Omental fat pad (tissue), 4 donors: ENCODE data around the gene SRL. TPM values are rescaled to one million over a fixed set of nuclear protein-coding genes. Genes with fewer than 3 reads are reported as not detected.
A peak's percentile ranks its signal among the peaks of the same experiment; 100 is the strongest.

Source experiments
- ATAC-seq: fragments of 150-250 bp; one replicate; pipeline ENCODE4 v1.9.1; 2016; ENCODE audit warnings: mild to moderate bottlenecking, moderate library complexity; ENCODE audit not compliant: low FRiP score
- DNase-seq: peaks from one replicate; pipeline ENCODE4 v3.0.0-alpha.2; 2019; ENCODE audit warnings: low spot score
- total RNA-seq, 4 donors: library from RNA; depleted of rRNA; stranded (reverse); fragments of >200 nt; gene quantifications; one replicate each; pipeline ENCODE4 v1.1.0, GENCODE V29; 2016
- TF ChIP-seq, protein P1 (sequence below), 3 donors: fragments of 450-650 bp; IDR thresholded peaks; one replicate each; pipeline ENCODE4 v1.5.1; 2016 to 2017; ENCODE audit warnings: antibody characterized with exemption in 3 of 3, mild to moderate bottlenecking in 3 of 3, moderate library complexity in 2 of 3

The SRL gene
- total RNA-seq, 4 donors from 2014 or later, result 0.84 to 4.4 (median 1.9) TPM

GRCh38 chr16:4246777-4247459 lies 5.0 kb upstream of the SRL start:
- TF ChIP-seq, protein P1, sequence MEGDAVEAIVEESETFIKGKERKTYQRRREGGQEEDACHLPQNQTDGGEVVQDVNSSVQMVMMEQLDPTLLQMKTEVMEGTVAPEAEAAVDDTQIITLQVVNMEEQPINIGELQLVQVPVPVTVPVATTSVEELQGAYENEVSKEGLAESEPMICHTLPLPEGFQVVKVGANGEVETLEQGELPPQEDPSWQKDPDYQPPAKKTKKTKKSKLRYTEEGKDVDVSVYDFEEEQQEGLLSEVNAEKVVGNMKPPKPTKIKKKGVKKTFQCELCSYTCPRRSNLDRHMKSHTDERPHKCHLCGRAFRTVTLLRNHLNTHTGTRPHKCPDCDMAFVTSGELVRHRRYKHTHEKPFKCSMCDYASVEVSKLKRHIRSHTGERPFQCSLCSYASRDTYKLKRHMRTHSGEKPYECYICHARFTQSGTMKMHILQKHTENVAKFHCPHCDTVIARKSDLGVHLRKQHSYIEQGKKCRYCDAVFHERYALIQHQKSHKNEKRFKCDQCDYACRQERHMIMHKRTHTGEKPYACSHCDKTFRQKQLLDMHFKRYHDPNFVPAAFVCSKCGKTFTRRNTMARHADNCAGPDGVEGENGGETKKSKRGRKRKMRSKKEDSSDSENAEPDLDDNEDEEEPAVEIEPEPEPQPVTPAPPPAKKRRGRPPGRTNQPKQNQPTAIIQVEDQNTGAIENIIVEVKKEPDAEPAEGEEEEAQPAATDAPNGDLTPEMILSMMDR (IDR thresholded peaks at IDR 0.05), result no peak
- no peak for DNase-seq
- ATAC-seq, result no peak

DNA sequence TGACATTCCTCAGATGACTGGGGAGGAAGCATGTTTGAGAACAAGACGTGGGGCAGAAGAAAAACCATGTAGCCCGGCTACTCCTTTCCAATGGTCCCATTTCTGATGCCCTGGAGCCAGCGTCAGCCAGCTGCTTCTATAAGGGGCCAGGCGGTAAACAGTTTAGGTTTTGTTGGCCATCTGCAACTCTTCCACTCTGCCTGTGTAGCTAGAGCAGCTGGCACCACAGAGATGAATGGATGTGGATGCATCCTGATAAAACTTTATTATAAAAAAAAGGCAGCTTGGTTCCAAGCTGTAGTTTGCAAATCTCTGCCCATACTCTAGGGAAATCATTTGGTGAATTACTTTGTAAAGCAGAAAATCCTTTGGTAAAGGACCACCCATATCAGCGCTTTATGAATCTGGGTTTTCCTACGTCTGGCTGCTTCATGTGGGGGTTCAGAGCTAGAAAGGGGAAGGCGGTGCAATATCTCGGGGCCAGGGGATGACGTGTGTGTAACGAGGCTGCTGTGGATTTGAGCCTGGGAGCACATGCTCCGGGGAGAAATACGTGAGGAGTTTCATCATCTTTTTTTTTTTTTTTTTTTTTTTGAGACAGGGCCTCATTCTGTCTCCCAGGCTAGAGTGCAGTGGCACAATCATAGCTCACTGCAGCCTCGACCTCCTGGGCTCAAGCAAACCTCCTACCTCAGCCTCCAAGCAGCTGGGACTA lies 3.4 kb upstream of the SRL start:
- ATAC-seq, result no peak
- TF ChIP-seq, protein P1 (IDR thresholded peaks at IDR 0.05), result no peak
- no peak for DNase-seq

- TF ChIP-seq, protein P1 (IDR thresholded peaks at IDR 0.05), result no peak
- ATAC-seq, result no peak
- DNase-seq, result no peak
Measured at GRCh38 chr16:4244254-4245076, 2.6 kb upstream of the SRL start.

GRCh38 chr16:4241258-4241927 lies 487 bp downstream of the SRL start:
- TF ChIP-seq, protein P1 (IDR thresholded peaks at IDR 0.05), result no peak
- no peak for ATAC-seq
- no peak for DNase-seq

DNA sequence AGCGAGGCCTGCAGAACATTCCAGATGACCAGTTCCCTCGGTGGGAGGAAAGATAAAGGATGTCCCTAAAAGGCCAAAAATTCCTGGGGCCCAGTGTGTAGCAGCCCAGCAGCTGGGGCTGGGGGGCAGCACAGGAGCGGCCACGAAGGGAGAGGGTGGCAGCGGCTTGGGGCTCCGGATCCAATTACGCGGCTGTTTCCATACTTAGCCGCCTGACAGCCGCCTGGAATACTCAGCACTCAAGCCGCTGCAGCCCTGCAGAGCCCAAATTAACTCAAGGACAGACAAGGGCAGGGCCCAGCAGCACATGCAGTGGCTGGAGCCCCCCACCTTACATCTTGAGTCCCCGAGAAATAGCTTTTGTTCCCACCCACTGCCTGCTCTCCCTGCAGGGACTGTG lies 1.3 kb downstream of the SRL start:
- no peak for ATAC-seq
- TF ChIP-seq, protein P1 (IDR thresholded peaks at IDR 0.05), result no peak
- DNase-seq, result no peak

DNA sequence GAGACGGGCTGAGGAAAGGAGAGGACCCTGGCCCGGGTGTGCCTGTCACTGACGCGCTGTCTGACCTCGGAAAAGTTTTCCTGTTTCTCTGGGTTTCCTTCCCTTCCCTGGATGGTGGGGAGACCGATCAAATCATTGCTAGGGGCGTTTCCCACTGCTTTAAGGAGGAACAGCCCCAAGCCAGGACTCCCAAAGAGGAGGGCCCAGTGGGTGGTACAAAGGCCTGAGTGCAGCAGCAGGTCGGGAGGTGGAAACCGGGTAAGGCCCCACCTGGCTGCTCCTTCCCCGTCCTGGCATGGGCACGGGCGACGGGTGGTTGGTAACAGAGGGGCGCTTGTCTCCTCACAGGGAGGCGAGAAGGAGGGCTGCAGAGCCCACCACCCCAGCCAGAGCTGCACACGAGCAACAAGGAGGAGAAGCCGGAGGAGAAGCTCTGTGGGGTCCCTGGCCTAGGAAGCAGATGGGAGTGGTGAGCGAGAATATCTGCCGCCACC lies 2.2 kb downstream of the SRL start:
- ATAC-seq (peak; percentile 52), DNase-seq (no peak)
- TF ChIP-seq, protein P1 (IDR thresholded peaks at IDR 0.05), result no peak
